K562 (cell line): ENCODE data around the gene HAND2. TPM values are rescaled to one million over a fixed set of nuclear protein-coding genes. Genes with fewer than 3 reads are reported as not detected.

Experiments used
- CREB5 ChIP-seq: fragments of 250-450 bp; sonication (Bioruptor Pico); IDR thresholded peaks from 2 replicates; pipeline ENCODE4 v1.5.0; 2020; ENCODE audit warnings: mild to moderate bottlenecking
- ELK1 ChIP-seq: sonication (generic); formaldehyde crosslinking; IDR thresholded peaks from 2 replicates; pipeline ENCODE4 v1.8.1; 2022; ENCODE audit warnings: missing genetic modification reagents
- GABPB1 ChIP-seq: sonication (generic); formaldehyde crosslinking; IDR thresholded peaks from 2 replicates; pipeline ENCODE4 v1.8.0; 2022; ENCODE audit warnings: mild to moderate bottlenecking, missing genetic modification reagents
- MTA2 ChIP-seq: fragments of 450-650 bp; IDR thresholded peaks from 2 replicates; pipeline ENCODE4 v1.6.1; 2016; ENCODE audit warnings: low read depth
- RB1 ChIP-seq: fragments of 450-650 bp; IDR thresholded peaks from 2 replicates; pipeline ENCODE4 v1.6.1; 2017; ENCODE audit warnings: low read depth, mild to moderate bottlenecking
- SMC3 ChIP-seq: conservative IDR thresholded peaks from 2 replicates; pipeline ENCODE4 v1.6.1; 2011; ENCODE audit warnings: low read depth, low read length, improper control_type of control experiment; ENCODE audit not compliant: insufficient read depth
- STAT5B ChIP-seq: fragments of 250-450 bp; sonication (Bioruptor Pico); IDR thresholded peaks from 2 replicates; pipeline ENCODE4 v1.8.0; 2021; ENCODE audit warnings: mild to moderate bottlenecking, inconsistent platforms
- TCF7L2 ChIP-seq: fragments of 150-350 bp; IDR thresholded peaks from 2 replicates; pipeline ENCODE4 v1.6.1; 2016; ENCODE audit warnings: low read depth, mild to moderate bottlenecking, low read length, moderate library complexity
- TRIM28 ChIP-seq: fragments of 450-650 bp; IDR thresholded peaks from 2 replicates; pipeline ENCODE4 v1.6.1; 2017
- ZNF407 ChIP-seq: fragments of 450-650 bp; IDR thresholded peaks from 2 replicates; pipeline ENCODE4 v1.6.1; 2016; ENCODE audit warnings: low read depth
- ZNF79 ChIP-seq: fragments of 250-450 bp; sonication (Bioruptor Pico); IDR thresholded peaks from 2 replicates; pipeline ENCODE4 v1.4.0; 2020; ENCODE audit warnings: low read depth, mild to moderate bottlenecking, moderate library complexity
- polyA plus RNA-seq, 8 experiments: library from polyadenylated mRNA; depleted of rRNA in 4 of 8; stranded (reverse) in 5 of 8; unstranded in 3 of 8; fragments of >200 nt; fragmentation: Nextera tagmentation in 2 of 8; fragmentation: Illumina TruSeq in 1 of 8; extraction: Ambion mirVana in 2 of 8; extraction: Trizol in 1 of 8; gene quantifications; 2 replicates each; pipeline versions ENCODE4 v1.2.1 to v1.2.3, GENCODE V29; 2011 to 2014; ENCODE audit warnings: inconsistent platforms in 1 of 8, missing spikeins in 1 of 8
- total RNA-seq, 7 experiments: library from RNA; depleted of rRNA in 6 of 7; stranded (reverse); fragments of >200 nt in 6 of 7; fragmentation: Illumina TruSeq in 2 of 7; extraction: Trizol in 2 of 7; gene quantifications; 2 replicates each; pipeline versions ENCODE4 v1.2.1 to v1.2.3, GENCODE V29; 2011 to 2021; ENCODE audit warnings: low replicate concordance in 1 of 7

HAND2 gene
- total and polyA plus RNA-seq, 9 of the 15 experiments (the other 6 are each of a cell fraction or from before 2014, with no cell fraction given) = 1.7 to 12.8 (median 4.9) TPM

GRCh38 chr4:173494013-173494970 is 35.7 kb downstream of the HAND2 start (continued):
- TF ChIP-seq ZNF407 = no peak
- TF ChIP-seq STAT5B (CRISPR knock-in tag) = no peak
- TF ChIP-seq TCF7L2 = no peak
- no peak for TF ChIP-seq RB1
- TF ChIP-seq SMC3 = peak; percentile 79
- no peak for TF ChIP-seq TRIM28
- no peak for TF ChIP-seq MTA2
- no peak for TF ChIP-seq ELK1 (CRISPR knock-in tag)
- no peak for TF ChIP-seq ZNF79 (CRISPR knock-in tag)
- no peak for TF ChIP-seq CREB5 (CRISPR knock-in tag)
- no peak for TF ChIP-seq GABPB1 (CRISPR knock-in tag)
